GM21360 (cell line): Measurements from ENCODE around the gene HOXD9.

Experiments used
- ATAC-seq: cut with Tn5 transposase; IDR thresholded peaks from one replicate; pipeline ENCODE4 v1.9.1; 2021; ENCODE audit warnings: mild to moderate bottlenecking, moderate library complexity; ENCODE audit not compliant: unreplicated experiment

Gene HOXD9

DNA sequence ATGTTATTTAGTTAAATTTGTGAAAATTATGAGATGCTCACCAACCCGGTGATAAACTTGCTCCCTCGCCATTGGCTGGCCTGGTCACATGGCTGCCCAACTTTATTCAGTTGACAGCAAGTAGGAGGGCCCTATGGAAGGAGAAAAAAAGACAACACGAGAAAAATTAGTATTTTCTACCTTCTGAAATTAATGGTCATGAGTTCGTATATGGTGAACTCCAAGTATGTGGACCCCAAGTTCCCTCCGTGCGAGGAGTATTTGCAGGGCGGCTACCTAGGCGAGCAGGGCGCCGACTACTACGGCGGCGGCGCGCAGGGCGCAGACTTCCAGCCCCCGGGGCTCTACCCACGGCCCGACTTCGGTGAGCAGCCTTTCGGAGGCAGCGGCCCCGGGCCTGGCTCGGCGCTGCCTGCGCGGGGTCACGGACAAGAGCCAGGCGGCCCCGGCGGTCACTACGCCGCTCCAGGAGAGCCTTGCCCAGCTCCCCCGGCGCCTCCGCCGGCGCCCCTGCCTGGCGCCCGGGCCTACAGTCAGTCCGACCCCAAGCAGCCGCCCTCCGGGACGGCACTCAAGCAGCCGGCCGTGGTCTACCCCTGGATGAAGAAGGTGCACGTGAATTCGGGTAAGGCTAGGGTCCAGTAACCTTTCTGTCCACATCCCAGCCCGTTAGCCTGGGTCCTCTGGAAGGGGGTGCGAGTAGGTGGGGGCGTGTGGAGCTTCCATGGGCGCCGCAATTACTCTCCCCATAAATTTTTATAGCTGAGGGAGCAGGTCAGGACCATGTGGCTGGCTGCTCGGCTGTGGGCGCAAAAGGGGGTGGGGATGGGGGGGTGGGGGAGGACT is 29.1 kb downstream of the HOXD9 start, which contains the start of gene HOXD4:
Gene HOXD4 (plus strand): TSS at position 109 of the 846 bp plus-strand sequence. CDS start 84 bp downstream, at position 193.
- ATAC-seq = no peak

DNA sequence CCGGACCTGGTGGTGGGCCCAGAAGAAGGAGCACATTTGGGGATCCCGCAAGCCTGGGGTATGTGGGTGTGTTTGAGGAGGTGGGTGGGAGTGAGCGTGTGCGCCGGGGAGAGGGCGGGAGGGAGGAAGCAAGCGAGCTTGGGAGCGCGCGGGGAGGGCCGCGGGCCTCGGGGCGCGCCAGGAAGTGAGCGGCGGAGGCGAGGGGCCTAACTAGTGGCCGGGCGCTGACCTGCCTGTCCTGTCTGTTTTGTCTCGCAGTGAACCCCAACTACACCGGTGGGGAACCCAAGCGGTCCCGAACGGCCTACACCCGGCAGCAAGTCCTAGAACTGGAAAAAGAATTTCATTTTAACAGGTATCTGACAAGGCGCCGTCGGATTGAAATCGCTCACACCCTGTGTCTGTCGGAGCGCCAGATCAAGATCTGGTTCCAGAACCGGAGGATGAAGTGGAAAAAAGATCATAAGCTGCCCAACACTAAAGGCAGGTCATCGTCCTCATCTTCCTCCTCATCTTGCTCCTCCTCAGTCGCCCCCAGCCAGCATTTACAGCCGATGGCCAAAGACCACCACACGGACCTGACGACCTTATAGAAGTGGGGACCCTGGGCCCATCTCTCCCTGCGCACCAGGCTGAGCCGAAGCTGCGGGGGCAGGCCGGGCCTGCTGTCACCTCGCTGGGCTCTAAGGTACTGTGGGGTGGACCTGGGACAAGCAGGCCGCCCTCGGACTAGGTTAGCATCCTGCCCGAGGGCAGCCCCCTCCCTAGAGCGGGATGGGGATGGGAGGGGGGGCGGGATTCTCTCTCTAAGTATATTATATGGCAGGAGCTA is 30.0 kb downstream of the HOXD9 start:
- ATAC-seq = no peak

DNA sequence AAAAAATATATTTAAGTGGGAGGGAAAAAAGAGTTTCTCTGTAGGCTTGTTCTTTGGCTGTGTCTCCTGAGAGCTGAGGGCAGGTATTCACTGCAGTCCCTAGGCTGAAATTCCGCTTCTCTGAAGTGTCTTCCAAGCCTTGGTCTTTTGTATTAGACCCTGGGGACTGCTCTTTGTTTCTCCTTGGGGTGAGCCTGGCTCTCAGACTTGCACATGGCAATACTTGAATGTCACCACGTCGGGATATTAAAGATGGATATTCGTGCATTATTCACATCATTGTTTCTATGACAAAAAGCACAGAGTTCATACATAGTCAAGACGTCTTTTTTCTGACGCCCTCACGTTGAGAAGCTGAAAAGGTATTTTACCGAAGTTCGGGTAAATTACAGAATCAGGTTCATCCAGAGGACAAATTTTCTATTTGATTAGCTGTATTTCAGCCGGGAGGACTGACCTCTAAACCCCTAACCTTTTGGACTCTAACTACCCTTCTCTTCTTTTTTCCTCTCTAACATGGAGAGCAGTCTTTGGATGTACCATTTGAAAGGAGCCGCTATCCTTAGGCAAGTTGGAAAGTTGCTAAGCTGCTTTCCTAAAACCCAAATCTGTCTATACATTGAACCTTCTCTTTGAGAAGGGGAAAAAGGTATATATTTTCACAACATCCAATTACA is 32.2 kb downstream of the HOXD9 start:
- no peak for ATAC-seq

DNA sequence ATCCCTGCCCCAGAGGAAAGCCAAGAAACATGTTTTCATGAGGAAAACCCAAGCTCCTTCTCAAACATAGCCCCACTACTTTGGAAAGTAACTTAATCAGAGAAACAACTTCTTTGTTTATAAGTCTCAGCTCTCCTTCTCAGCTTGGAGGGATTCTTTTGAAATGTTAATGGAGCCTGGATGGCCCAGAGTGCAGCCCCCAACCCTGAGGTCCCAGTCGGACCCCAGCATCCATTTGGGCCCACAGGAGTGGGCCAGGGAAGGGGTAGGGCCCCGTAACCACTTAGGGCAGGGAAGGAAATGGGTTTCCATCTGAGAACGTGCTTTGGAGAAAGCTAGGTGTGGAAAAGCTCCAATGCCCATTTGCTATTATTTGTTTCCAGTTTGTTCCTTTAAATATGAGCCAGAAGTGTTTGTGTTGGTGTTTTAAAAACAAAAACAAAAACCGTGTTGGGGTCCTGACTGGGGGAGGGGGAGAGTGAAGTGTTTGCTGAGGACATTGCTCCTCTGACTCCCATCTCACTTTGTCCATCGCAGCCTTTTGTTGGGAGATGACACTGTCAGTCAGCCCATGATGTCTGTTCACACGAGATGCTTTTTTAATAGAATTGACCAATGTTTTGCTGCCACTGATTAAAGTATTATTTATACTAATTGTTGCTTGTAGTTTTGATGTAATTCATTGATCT is 33.0 kb downstream of the HOXD9 start:
- no peak for ATAC-seq

DNA sequence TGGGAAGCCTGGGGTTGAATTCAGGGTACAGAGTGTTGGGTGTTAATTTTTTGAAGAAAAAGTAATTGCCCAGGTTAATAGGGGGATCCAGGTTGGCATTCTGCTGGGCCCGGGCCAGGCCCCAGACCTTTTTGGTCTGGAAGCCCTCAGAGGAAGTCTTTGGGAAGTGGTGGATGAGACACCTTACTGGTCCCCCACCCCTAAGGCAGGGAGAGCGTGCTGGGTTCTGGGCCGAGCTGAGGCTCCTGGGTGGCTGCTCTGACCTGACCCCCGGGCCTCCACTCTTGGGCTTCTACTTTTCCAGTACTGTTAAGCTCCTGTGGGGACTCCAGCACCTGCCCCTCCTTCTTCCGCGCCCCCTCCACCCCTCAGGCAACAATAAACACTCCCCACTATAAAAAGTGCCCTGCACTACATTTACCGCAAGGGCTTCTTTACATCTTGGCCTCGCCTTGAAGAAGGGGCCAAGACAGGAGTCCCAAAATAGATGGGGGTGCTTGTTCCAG is 33.8 kb downstream of the HOXD9 start:
- ATAC-seq = no peak

DNA sequence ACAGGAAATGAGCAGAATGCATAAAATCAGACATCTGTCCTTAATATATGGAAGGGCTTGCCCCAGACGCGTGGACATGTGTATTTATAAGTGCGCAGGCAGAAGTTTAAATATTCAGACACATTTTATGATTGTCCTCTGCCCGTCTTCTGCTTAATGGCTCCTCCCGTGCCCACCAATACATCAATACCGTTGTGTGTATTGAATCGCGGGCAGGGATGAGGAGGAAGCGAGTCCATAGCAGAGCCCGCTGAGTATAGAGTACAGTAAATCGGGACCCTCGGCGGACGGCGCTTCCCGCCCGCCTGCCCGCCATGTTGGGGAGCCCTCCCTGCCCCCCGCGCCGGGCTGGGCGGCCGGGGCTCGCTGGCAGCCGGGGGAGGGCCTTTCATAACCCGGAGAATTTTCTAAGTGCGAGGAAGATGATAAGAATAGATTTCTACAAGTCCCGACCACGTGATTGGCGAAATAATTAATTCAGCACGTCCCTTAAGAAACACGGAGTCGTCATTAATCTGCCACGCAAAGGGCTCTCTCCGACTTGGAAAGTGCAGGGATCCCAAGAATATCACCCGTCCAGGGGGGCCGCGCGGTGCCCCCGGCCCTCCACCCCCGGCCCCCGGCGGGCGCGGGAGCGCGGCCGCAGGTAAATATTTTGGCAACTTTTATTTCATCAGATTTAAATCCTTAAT is 34.4 kb downstream of the HOXD9 start, which contains the start of gene HOXD3:
Gene HOXD3 (plus strand): TSS at position 501 of the 692 bp plus-strand sequence. CDS start 11,808 bp downstream, outside the sequence.
- no peak for ATAC-seq

DNA sequence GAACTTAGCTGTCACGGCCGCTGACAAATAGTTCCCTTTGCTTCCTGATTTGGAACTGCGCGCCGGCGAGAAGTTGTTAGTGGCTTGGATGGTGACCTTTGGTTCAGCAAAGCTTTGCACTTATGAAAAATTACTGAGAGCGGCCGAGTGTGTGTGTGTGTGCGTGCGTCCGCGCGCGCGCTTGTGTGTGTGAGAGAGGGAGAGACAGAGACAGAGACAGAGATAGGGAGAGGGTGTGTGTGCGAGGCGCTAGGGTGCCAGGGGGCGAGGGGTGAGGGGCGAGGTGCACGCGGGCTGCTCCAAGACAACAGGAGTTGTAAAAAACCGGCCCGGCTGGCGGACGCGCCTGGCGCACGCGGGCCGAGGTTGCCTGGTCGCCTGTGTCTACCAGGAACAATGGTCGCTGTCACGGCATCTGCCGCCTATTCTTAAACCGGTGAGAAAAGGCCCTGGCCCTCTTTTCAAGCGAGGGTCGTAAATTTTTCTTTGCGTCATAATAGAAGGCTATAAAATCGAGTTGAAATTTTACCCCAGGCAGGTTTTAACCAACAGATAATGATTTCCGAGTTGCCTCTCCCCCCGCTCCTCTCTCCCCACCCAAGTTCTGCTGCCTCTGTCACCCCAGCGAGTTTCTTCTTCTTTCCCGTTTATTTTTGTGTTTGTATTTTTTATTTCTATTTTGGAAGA is 35.1 kb downstream of the HOXD9 start:
- ATAC-seq = no peak

DNA sequence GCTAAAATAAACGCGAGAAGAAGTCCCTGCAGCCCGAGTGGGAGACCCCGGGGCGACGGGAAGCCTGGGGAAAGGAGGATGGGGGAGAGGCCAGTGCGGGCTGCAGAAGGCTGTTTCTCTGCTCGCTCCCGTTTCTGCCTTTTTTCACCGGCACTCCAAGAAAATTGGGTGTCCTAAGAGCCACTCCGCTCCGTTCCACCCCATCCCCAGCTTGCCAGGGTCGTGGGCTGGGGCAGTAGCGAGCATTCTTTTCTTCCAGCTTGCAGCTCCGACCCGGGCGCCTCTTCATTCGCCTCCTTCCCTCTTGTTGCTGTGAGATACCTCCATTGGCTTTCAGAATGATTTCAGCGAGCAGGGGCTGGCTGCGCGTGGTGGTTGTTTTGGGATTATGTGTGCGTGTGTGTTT is 35.7 kb downstream of the HOXD9 start:
- ATAC-seq = no peak

DNA sequence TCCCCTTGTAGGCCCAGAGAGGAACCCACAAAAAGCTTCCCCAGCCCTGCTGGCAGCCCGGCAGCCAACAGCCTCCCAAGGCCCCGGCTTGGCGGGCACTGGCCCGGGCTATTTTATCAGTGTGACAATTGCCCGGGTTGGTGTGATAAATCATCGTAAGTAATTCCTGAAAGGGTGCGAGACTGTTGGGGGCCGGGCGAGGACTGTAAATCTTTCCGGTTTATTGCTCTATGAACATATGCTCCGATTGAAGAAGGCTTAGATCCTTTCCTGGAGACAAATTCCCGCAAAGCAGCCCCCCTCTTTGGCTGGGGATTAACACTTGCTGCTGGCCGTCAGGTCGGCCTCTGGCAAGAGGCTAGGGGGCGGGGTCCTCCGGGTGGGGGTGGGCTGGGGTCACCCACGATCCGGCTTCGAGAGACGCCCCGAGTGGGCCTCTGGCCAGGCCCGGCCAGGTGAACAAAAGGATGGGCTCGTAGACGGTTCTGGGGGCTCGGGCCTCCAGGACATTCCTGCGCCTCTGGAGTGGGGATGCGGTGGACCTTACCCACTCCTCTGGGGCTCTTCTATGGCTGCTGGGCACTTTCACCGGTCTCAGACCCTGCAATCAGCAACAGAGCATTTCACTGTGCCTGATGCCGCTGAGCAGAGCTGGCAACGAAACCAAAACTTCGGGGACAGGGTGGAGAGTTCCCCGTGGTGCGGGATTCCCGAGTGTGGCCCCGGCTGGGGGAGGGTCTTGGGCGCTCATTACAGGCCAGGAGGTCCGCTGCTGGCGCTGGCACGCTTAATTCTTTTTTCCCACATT is 36.5 kb downstream of the HOXD9 start:
- no peak for ATAC-seq

DNA sequence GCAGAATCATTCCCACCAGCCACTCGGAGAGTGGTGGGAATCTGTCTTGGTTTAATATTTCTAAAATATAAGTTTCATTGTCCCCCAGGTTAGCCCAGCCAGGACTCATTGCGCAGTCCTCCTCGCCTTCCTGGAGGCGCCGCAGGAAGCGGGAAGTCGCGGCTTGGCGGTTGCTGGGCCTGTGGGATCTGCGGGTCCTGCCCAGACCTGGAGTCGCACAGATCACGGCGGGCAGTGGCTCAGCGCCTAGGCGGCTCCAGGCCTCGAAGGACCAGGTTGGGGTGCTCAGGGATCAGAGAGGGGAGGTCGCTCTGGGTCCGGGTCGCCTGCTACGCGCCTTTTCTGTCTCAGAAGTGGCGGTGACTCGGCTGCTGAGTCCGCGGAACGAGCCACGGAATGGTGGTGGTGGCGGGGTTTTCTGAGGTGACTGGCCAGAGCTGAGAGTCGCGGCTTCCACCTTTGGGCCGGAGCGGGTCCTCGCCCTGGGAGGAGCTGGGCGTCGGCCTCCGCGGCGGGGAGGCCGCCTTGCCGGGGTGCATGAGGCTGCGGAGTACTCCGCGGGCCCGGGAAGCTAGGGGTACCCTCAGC is 37.2 kb downstream of the HOXD9 start:
- no peak for ATAC-seq

DNA sequence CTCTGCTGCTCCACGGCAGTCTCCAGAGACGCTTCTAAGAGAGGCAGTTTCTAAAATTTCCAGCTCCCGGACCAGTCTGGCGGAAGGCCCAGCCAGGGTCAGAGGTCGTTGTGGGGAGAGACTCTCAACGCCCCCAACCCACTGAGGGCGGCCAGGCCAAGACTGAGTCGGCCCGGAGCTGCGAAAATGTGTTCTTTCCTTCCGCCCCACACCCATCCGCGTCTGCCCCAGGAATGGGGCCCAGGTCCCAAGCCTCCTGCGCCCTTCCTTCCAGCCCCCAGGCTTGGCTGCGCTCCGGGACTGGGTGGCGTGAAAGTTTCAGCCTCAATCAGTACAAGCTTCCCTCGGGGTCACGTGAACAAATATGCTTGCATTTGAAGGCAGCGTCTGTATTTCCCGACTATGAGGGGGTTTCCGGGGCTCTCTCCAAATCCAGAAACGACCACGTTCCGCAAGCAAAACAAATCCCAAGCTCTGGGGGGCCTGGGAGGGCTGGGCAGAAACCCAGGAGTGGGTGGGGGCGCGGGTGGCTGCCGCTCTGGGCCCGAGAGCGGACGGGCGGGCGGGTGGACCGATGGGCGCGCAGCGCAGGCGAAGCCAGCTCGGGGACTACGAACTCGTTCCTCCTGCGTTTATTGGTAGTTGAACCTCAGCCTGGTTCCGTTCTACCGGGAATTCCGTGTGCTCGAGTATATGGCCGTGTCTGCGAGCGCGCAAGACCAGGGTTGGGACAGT is 37.9 kb downstream of the HOXD9 start:
- ATAC-seq = no peak

DNA sequence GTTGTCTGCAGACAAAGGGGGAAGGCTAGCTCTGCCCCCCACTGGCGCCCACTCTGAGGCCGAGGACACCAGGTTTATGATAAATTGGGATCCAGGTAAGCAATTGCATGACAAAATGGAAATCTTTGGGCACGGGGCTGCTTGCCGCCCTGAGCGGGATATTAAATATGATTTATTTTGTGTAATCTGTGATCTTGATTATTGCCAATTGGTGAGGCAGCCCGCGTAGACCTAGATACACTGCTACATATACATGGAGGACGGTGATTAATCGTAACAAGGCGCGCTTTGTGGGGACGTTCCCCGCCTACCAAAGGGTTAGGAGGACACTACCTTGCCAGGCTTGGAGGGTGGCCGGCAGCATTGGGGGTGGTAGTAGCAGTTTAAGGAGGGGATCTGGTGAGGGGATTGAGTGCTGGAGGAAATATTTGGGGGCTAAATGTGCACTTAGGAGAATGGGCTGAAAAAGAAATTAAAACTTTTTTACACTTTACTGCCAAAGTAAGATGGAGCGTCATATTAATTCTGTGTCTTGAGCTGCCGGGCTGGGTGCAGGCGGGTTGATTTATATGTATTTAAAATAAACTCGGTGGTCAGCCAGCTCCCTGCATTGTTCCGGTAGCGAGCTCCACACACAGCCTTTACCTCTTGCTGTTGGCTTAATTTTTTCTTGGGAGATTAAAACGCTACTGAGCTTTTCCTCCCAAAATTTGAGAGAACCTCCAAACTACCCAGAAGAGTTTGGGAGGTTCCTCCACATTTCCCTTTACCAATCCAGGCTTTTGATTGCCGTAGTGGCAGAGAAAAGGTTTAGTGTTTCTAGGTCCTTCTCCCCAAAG is 38.7 kb downstream of the HOXD9 start:
- no peak for ATAC-seq

DNA sequence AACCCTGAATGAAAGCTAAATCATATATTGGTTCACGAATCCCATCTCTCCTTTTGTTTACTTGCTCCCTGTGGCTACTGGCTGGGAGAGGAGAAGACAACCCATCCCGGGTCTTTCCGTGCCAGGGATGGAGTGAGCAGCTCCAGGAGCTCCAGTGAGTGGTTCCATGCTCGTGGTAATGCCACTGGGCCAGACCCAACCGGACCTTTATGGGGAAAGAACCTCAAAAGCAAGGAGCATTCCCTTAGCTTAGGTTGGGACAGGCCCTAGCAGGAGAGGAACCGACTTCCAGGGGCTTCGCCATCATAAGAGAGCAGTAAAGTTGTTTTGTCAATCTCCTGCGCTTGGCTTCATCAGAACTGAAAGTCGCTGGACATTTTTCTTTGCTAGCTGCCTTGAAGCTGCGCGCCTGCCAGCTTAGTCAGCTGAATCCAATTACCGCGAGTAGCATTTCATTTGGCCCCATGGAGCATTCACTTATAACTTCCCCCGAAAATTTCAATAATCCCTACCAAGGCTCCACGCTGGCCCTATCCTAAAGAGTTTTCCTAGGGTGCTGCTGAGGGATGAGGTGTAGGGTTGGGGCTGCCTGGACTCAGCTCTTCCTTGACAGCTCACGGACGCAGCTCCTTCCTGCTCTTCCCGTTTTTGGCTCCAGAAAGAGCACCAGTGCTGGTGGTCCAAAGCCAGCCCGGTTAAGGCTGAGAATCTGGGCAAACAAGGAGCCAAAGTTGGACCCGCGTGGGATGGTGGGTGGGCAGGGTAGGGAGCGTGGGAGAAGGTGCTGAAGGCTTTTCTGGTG is 39.5 kb downstream of the HOXD9 start:
- ATAC-seq = no peak

DNA sequence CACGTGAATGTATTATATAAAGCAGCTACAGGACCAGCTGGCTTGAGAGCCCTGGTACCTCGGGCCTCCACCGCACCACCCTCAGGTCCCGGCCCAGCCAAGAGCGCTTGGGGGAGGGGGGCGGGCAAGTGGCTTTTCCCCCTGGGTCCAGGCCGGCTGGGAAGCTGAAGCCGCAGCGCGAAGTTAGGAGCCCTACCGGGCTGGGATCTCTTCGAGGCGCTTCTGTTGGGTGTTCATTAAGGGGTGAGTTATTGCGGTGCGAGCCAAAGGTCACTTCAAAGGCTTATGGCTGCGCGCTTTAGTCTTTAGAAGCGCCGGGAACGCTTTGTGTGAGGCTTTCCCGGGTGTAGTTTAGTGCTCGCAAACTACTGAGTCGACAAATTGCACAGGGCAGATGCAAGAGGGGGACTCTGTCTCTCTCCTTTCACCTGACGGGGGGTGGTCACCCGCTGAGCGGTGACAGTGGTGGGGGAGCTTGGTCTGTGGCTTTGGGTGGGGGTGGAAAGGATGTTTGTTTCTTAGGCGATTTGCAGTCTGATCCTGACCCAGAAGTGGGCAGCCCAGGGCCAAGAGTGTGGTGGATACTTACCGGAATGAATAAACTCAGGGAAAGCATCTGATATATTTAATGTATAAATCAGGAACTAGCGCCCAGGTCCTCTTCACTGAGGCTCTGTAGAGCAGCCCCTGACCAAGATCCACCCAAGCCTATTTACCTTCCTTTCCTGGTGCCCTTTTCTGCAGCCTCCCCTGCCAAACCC is 40.6 kb downstream of the HOXD9 start:
- ATAC-seq = no peak

DNA sequence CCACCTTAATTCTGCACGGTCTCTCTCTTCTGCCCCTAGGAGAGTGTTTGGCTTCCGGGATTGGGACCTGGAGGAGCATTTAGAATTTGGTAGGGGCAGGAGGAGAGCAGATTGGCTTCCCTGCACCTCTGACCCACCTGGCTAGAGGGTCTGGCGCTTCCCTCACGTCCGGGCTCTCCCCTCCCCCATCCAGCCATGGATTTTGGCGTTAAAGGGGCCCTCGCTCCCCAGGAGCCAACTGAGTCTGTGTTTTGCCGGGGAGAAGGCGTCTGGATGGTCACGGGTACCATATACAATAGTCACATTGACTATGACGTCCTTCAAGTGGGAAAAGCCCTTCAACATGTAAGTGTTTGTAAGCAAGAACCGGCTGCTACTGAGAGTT is 41.1 kb downstream of the HOXD9 start:
- ATAC-seq = no peak
